Hepatocyte (in vitro differentiated cells): ENCODE measurements around the gene C1QTNF4. TPM values are rescaled to one million over a fixed set of nuclear protein-coding genes. Genes with fewer than 3 reads are reported as not detected.

Experiments used
- DNase-seq: peaks from one replicate; pipeline ENCODE4 v3.0.0-alpha.2; 2016; ENCODE audit warnings: low spot score
- H2AFZ ChIP-seq: fragments of 200-600 bp; sonication (generic); 2 replicates; pipeline ENCODE4 v1.6.0; 2016; ENCODE audit warnings: antibody characterized with exemption, mild to moderate bottlenecking
- H3K27ac ChIP-seq: fragments of 200-600 bp; sonication (generic); 2 replicates; pipeline ENCODE4 v1.5.1; 2016; ENCODE audit warnings: mild to moderate bottlenecking
- H3K27me3 ChIP-seq: fragments of 200-600 bp; sonication (generic); 2 replicates; pipeline ENCODE4 v1.6.1; 2016
- H3K36me3 ChIP-seq: fragments of 200-600 bp; sonication (generic); replicated peaks from 2 replicates; pipeline ENCODE4 v1.5.1; 2016; ENCODE audit warnings: low read depth; ENCODE audit not compliant: insufficient read depth
- H3K4me1 ChIP-seq: fragments of 200-600 bp; sonication (generic); 2 replicates; pipeline ENCODE4 v1.5.1; 2016; ENCODE audit warnings: mild to moderate bottlenecking, moderate library complexity; ENCODE audit not compliant: insufficient read depth
- H3K4me2 ChIP-seq: fragments of 200-600 bp; sonication (generic); 2 replicates; pipeline ENCODE4 v1.6.0; 2016
- H3K4me3 ChIP-seq: fragments of 200-600 bp; sonication (generic); 2 replicates; pipeline ENCODE4 v1.5.1; 2016; ENCODE audit warnings: mild to moderate bottlenecking
- H3K79me2 ChIP-seq: fragments of 200-600 bp; sonication (generic); 2 replicates; pipeline ENCODE4 v1.6.0; 2017; ENCODE audit warnings: mild to moderate bottlenecking
- H3K9me2 ChIP-seq: fragments of 200-600 bp; sonication (generic); replicated peaks from 2 replicates; pipeline ENCODE4 v1.6.0; 2017; ENCODE audit warnings: mild to moderate bottlenecking; ENCODE audit not compliant: insufficient read depth
- H3K9me3 ChIP-seq: fragments of 200-600 bp; sonication (generic); 2 replicates; pipeline ENCODE4 v1.5.1; 2016; ENCODE audit warnings: low read depth, mild to moderate bottlenecking
- H4K20me1 ChIP-seq: fragments of 200-600 bp; sonication (generic); 2 replicates; pipeline ENCODE4 v1.6.0; 2016; ENCODE audit warnings: mild to moderate bottlenecking; ENCODE audit not compliant: insufficient read depth, poor library complexity, severe bottlenecking
- CTCF ChIP-seq: fragments of 200-600 bp; sonication (generic); IDR thresholded peaks from 2 replicates; pipeline ENCODE4 v1.5.1; 2016; ENCODE audit warnings: antibody characterized with exemption, mild to moderate bottlenecking; ENCODE audit not compliant: poor library complexity
- EZH2 ChIP-seq: fragments of 200-600 bp; sonication (generic); IDR thresholded peaks from 2 replicates; pipeline ENCODE4 v1.6.1; 2016; ENCODE audit warnings: antibody characterized with exemption, mild to moderate bottlenecking, borderline replicate concordance
- EZH2phosphoT487 ChIP-seq: fragments of 200-600 bp; sonication (generic); IDR thresholded peaks from one replicate; pipeline ENCODE4 v1.6.1; 2018; ENCODE audit warnings: antibody characterized with exemption, mild to moderate bottlenecking, low read depth, moderate library complexity; ENCODE audit not compliant: unreplicated experiment, severe bottlenecking
- WGBS: methylation state at CpG from one replicate; pipeline ENCODE4 v1.1.6; 2016; ENCODE audit warnings: low lambda C conversion rate; ENCODE audit errors: missing lambda C conversion rate; 5-methylcytosine and 5-hydroxymethylcytosine counted together
- polyA plus RNA-seq: library from polyadenylated mRNA; unstranded; fragments of >200 nt; fragmentation: Nextera tagmentation; extraction: Ambion mirVana; gene quantifications from 2 replicates; pipeline ENCODE4 v1.2.1, GENCODE V29; 2016
- total RNA-seq: library from RNA; depleted of rRNA; stranded (reverse); fragments of >200 nt; gene quantifications from 2 replicates; pipeline ENCODE4 v1.2.3, GENCODE V29; 2014

C1QTNF4 gene
- total and polyA plus RNA-seq, 2 experiments from 2014 or later = 0.50 to 0.73 TPM

- Histone ChIP-seq H3K27me3 (no peaks in the 10 kb centered on the region), H4K20me1 (no peaks in the 10 kb centered on the region), H3K4me2 (no peak overlapping the region), H2AFZ (no peak overlapping the region), H3K79me2 (peaks cover 63% of the 10 kb centered on the region), H3K4me1 (peaks cover 13% of the 10 kb centered on the region), H3K27ac (no peak overlapping the region), H3K9me2 (no peaks in the 10 kb centered on the region), H3K4me3 (no peak overlapping the region), H3K36me3 (no peaks in the 10 kb centered on the region), H3K9me3 (no peaks in the 10 kb centered on the region)
- no peak for DNase-seq
- 99% methylated on average over 7 of the region's 7 CpGs for WGBS
- TF ChIP-seq CTCF (no peak), EZH2 (no peak), EZH2phosphoT487 (no peak)
Observed at GRCh38 chr11:47569646-47570045, 24.6 kb downstream of the C1QTNF4 start.

GRCh38 chr11:47566149-47566698 is 28.0 kb downstream of the C1QTNF4 start:
- WGBS = 43% methylated on average over 13 of the region's 17 CpGs
- H3K4me1 ChIP-seq = peaks cover 13% of the 10 kb centered on the region
- H3K4me2 ChIP-seq = peak overlapping the region; percentile 96
- no peaks in the 10 kb centered on the region for H3K9me2 ChIP-seq
- TF ChIP-seq EZH2phosphoT487 (no peak), EZH2 (no peak), CTCF (no peak)
- peak overlapping the region; percentile 97 for H2AFZ ChIP-seq
- no peaks in the 10 kb centered on the region for H4K20me1 ChIP-seq
- peak overlapping the region; percentile 95 for H3K4me3 ChIP-seq
- no peaks in the 10 kb centered on the region for H3K36me3 ChIP-seq
- H3K27ac ChIP-seq = peak overlapping the region; percentile 81
- peaks cover 59% of the 10 kb centered on the region for H3K79me2 ChIP-seq
- no peaks in the 10 kb centered on the region for H3K27me3 ChIP-seq
- DNase-seq = peak; percentile 27
- H3K9me3 ChIP-seq = no peaks in the 10 kb centered on the region

- Histone ChIP-seq H3K79me2 (peaks cover 53% of the 10 kb centered on the region), H3K9me3 (no peaks in the 10 kb centered on the region), H2AFZ (peak within 1 kb of the TSS; percentile 97), H3K27me3 (no peaks in the 10 kb centered on the region), H3K4me1 (peaks cover 13% of the 10 kb centered on the region), H3K9me2 (no peaks in the 10 kb centered on the region), H3K36me3 (no peaks in the 10 kb centered on the region), H3K4me2 (peak within 1 kb of the TSS; percentile 96), H3K4me3 (peak within 1 kb of the TSS; percentile 95), H4K20me1 (no peaks in the 10 kb centered on the region), H3K27ac (peak within 1 kb of the TSS; percentile 81)
- TF ChIP-seq EZH2phosphoT487 (no peak), CTCF (no peak), EZH2 (no peak)
- peak; percentile 90 for DNase-seq
- 2% methylated on average over 42 of the region's 86 CpGs for WGBS
Observed at GRCh38 chr11:47565340-47566148, 28.7 kb downstream of the C1QTNF4 start, which contains the start of gene PTPMT1. Gene PTPMT1 (plus strand): TSS chr11:47565599. CDS start chr11:47565623, 24 bp downstream.
